GM18508 (cell line): Measurements from ENCODE around the gene FADS3.

Source experiments
- ATAC-seq: cut with Tn5 transposase; IDR thresholded peaks from one replicate; pipeline ENCODE4 v1.9.1; 2021; ENCODE audit warnings: moderate number of reproducible peaks; ENCODE audit not compliant: insufficient read depth, unreplicated experiment

Gene FADS3

GRCh38 chr11:61863548-61864081, 27.7 kb downstream of the FADS3 start:
- ATAC-seq, result no peak

GRCh38 chr11:61862714-61863547, 28.4 kb downstream of the FADS3 start:
- ATAC-seq, result no peak

- no peak for ATAC-seq
Measured at GRCh38 chr11:61861634-61862033, 29.7 kb downstream of the FADS3 start.

- ATAC-seq, result no peak
Measured at GRCh38 chr11:61860054-61860903, 31.1 kb downstream of the FADS3 start.

DNA sequence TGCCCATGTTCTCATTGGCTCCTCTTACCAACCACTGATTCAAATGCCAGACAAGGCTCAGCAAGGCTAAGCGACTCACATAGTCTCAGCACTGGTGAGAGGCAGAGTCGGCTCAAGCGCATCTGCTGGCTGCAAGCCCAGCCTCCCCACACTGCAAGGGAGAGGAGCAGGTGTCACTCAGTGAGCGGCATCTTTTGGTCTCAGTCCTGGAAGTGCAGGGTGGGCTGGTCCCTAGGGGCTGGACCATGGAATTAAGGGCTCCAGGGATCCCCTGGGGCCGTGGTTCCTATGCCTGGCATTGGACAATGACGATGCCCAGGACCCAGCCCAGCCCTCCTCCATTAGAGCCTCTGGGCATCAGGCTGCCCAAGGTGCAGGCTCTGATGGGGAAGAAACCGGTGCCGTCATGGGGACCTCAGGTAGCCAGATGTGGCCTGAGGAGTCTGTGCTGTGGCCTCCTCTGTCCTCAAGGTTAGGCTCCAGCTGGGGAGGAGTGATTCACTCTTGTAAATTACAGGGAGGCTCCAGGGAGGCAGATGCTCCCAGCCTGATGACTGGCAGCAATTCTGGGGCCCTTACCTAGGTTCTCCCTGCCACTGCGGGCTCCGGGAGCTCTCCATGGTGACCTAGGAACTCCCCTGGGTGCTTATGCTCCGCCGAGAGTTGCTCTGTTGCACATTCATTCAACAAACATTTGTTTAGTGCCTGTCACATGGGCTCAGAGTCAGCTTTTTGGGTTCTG, 35.2 kb downstream of the FADS3 start:
- no peak for ATAC-seq

- ATAC-seq, result no peak
Measured at GRCh38 chr11:61854966-61855714, 36.2 kb downstream of the FADS3 start.

- ATAC-seq, result no peak
Measured at GRCh38 chr11:61854206-61854895, 37.0 kb downstream of the FADS3 start.

- ATAC-seq, result no peak
Measured at GRCh38 chr11:61853698-61854169, 37.6 kb downstream of the FADS3 start.

DNA sequence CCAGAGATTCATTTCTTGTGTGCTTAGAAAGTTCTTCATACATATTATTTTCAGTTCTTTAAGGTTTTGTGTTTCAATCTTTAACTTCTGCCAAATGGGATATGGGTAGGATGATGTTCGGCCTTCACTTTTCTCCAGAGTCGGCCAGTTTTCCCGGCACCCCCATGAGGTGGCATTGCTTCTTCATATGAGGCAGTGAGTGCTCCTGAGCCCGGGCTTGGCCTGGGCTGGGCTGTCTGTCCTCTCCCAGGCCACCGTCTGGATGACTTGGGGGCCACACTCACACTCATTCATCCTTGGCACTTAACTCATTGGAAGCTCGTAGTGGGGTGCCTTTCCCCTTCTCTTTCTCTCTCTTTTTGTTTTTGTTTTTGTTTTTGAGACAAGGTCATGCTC, 39.4 kb downstream of the FADS3 start:
- no peak for ATAC-seq

GRCh38 chr11:61851113-61851899, 40.0 kb downstream of the FADS3 start:
- no peak for ATAC-seq

DNA sequence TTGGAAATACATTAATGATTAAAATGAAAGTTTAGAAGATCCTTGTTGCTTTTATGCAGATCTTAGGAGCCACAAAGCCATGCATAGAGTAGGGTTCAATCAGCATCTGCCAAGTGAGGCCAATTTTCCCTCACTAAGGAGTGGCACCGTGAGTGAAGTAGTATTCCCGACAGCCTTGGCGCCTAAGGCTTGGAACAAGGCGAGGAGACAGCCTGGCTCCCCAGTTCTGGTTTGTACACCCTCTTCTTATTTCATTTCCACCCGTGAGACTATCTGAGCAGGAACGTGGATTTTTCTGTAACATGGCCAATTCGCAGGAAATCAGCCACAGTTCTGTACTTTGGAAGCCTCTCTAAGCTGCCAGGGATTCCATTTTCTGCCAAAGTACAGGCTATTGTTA, 40.7 kb downstream of the FADS3 start:
- ATAC-seq, result no peak

DNA sequence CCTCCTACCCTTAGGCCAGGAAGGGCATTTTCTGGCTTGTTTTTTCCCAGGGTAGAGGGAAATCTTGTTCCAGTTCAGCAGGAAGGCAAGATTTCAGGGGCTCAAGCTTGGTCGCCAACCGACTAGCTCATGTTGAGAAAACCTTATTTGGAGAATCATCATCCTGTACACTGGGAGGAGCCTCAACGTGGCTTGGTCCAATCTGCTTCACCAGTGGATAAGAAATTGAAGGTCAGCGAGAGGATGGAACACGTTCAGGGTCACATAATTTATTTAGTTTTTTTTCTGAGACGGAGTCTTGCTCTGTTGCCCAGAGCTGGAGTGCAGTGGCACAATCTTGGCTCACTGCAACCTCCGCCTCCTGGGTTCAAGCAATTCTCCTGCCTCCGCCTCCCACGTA, 42.7 kb downstream of the FADS3 start:
- ATAC-seq, result no peak

DNA sequence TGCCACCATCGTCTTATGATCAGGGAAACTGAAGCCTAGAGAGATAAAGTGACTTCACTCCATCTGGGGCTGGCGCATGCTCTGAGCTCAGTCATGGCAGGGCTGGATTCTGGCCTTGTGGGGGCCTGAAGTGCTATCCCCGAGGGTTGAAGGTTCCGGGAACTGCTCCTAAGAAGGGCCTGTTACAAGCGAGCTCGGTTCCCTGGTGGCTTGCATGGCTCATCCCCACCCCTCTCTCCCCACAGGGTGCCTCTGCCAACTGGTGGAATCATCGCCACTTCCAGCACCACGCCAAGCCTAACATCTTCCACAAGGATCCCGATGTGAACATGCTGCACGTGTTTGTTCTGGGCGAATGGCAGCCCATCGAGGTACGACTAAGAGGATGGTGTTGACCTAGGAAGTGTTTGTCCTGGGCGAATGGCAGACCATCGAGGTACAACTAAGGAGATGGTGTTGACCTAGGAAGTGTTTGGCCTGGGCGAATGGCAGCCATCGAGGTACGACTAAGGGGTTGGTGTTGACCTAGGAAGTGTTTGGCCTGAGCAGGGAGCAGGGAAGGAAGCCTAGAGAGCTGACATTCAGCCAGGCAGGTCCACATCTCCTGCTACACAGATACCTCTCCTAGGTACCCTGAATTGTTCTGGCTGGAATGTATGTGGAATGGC, 43.3 kb downstream of the FADS3 start:
- ATAC-seq, result no peak

GRCh38 chr11:61846362-61847020, 44.9 kb downstream of the FADS3 start:
- no peak for ATAC-seq

- no peak for ATAC-seq
Measured at GRCh38 chr11:61844909-61845565, 46.3 kb downstream of the FADS3 start.

DNA sequence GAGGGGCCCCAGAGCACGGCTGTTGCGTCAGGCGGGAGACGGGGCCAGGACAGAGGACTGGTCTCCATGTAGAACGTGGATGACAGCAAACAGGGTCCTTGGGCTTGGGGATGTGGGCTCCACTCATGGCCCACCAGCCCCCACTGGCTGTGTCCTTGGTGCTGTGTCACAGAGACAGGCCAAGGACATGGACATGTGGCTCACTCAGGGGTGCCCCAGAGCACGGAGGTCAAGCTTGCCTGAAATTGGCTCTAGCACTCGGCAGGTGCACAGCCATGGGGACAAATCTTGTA, 48.9 kb downstream of the FADS3 start:
- ATAC-seq, result no peak
